Right hindlimb (tissue), 1 donor: ENCODE results near the gene ABCG2.
"Not testable (repeated sequence)": the region's sequence is repeated elsewhere in the genome, so short reads cannot be mapped to it uniquely, and the experiment has no call there.

ENCODE experiments used
- DNase-seq: peaks from one replicate; pipeline ENCODE4 v3.0.0-alpha.2; 2018

ABCG2 gene

DNA sequence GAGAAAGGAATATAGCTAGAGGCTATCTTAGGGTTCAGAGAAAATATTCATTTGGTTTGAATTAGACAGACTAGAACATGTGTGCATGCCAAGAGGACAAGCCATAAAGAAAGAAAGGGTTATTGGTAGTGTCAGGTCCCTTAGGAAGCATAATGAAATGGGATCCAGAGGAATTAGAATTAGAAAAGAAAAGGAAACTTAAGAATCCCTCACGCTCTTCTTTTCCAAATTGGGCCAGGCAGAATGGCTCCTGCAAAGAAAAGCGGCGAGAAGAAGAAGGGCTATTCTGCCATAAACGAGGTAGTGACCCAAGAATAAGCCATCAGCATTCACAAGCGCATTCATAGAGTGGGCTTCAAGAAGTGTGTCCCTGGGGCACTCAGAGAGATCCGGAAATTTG, 4.9 kb upstream of the ABCG2 start:
- DNase-seq: peak; percentile 38

DNA sequence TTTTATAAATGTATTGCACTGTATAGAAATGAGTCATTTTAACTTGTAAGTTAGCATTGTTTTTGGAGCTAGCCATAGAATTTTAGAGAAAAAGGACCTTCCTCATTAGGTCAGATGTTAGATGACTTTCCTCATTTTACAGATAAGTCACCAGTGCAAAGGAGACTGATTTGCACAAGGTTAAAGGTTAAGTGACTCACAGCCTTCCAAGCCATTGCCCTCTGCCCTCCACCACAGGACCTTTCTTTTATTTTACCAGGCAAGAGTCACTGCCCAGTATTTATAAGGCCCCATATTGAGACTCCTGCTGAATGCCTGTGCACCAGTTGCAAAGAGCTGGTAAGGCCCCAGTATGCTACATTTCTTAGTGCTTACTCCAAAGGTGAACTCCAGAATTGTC, 4.2 kb upstream of the ABCG2 start:
- DNase-seq: no peak

DNA sequence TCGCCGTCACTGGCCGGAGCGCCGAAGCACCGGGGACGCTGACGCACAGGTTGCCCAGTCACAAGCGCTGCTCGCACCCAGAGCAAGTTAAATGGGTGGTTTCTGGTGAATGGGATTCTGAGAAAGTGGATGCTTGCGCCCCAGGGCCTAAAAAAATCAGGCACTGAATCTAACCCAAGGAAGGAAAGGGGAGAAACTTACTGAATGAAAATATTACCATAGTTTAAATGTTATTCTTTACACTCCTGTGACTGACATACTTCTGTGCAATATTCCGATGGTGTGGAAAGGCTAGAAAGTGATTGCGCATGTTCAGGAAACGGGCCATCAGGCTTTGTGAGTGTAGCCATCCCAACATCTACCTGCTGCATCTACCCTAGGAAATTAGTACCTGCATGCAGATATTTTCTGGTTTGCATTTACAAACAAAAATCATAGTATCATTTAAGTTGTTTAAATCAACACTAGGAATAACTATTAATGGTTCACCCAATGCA, 838 bp upstream of the ABCG2 start:
- DNase-seq: peak; percentile 35

DNA sequence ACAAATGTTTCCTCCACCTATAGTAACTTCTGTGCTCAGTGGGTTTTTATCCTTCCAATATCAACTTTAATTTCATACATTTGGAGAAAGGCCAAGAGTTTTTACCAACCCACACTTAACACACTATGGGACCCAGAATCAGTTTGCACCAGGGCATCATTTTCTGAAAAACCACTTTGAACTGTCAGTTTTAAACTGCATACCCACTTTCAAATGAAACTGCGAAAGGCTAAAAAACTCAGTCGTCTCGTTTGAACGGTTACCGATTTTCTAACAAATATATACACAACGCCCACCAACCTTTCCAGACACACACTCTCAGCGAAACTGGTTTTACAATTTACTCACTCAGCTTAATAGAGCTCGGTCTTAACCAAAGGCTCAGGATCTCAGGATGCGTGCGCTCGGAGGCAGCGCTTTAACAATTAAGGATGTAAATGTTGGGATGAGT, 376 bp downstream of the ABCG2 start:
- no peak for DNase-seq

DNA sequence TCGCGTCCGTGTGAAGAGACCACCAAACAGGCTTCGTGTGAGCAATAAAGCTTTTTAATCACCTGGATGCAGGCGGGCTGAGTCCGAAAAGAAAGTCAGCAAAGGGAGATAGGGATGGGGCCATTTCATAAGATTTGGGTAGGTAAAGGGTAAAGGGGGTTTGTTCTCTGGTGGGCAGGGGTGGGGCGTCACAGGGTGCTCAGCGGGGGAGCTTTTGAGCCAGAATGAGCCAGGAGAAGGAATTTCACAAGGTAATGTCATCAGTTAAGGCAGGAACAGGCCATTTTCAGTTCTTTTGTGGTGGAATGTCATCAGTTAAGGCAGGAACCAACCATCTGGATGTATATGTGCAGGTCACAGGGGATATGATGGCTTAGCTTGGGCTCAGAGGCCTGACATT, 6.1 kb downstream of the ABCG2 start:
- DNase-seq: not testable (repeated sequence)

DNA sequence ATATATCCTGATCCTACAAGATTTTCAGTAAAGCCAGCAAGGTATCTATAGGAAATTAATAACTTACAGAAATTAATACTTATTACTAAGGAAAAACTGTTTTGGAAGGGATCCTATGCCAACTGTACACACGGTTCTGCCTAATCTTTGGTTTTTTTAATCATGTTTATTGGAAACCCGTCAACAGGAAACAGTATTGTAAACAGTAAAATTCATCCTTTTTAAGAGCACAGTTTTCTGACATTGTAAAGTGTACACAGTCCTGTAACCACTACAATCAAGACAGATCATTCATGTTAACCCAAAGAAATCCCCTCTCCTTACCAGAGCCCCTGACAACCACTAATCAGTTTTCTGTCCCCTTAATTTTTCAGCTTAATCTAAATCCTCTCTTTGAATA, 9.9 kb downstream of the ABCG2 start:
- DNase-seq: no peak

DNA sequence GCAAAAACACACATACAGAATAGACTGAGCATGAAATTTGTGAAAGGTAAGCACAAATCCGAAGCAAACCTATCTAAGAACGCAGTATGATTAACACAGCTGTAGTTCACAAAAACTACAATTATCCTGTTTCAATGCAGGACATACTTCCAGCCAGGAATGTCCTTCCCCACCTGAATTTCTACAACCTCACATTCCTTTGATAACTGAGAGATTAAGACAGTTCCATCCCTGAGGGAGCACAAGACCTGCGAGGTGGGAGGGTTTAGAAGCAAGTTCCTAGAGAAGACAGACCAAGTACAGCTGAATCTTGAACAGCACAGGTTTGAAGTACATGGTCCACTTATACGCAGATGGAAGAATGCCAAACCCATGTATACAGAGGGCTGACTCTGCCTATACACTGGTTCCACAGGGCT, 10.6 kb downstream of the ABCG2 start:
- DNase-seq: no peak

DNA sequence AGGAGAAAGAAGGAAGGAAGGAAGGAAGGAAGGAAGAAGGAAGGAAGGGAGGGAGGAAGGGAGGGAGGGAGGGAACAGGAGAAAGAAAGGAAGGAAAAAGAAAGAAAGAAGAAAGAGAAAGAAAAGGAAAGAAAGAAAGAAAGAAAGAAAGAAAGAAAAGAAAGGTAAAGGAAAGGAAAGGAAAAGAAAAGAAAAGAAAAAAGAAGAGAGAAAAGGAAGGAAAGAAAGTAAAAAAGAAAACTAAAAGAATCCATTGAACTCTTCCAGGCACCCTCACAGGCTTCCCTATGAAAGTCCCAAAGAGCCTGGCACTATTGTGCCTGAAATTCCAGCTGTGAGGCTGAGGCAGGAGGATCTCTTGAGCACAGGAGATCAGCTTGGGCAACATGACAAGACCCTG, 11.5 kb downstream of the ABCG2 start:
- DNase-seq: no peak

DNA sequence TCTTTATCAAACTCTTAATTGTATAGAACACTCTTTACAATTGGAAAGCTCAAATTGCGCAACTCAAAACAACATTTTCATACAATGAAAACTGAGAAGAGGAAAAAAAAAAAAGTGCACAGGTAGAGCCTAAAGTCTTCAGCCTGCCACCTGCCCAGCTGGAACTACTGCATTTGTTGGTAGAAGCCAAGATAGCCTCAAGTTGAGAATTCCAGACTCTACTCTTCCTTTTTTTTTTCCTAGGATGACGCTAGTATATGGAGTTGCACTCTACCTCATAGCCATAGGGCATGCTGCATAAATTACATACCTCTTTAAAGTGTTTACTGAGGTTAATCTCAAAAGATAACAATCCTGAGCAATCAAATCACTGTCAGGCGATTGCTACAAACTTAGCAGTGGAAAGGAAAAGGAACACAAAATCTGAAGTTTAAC, 13.6 kb downstream of the ABCG2 start:
- no peak for DNase-seq

DNA sequence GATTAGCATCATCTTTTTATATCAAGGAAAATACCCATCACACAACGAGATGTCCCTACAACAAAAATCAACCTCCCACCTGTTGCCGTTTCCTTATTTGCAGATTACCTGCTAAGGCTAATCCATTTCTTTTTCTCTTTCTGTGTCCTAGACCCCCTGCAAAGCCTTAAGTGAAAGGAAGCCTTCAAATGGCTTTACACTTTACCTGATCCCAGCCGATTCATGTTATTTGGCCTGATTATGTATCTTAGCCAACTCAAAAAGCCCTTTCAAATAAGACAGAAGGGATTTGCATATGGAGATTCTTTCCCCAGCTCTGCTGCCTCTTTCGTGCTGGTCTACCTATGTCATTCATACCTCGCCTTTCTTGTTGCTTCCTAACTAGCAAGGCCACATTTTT, 14.4 kb downstream of the ABCG2 start:
- no peak for DNase-seq

DNA sequence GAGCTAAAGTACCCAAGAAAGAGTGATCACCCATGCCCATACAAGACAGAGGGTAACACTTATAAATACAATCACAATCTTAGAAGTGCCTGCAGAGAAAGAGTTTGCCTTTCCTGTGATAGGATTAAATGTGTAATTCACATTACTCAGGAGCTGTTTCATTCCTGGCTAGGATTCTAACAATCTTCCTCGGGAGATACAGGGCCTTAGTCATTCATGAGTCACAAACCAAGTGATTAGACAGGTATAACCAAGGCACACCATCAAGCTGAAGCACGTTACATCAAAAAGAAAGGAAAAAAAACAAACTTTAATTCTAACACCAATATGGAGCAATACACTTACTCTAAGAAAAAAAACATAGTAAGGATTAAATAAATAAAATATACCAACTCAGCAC, 14.9 kb downstream of the ABCG2 start:
- no peak for DNase-seq

DNA sequence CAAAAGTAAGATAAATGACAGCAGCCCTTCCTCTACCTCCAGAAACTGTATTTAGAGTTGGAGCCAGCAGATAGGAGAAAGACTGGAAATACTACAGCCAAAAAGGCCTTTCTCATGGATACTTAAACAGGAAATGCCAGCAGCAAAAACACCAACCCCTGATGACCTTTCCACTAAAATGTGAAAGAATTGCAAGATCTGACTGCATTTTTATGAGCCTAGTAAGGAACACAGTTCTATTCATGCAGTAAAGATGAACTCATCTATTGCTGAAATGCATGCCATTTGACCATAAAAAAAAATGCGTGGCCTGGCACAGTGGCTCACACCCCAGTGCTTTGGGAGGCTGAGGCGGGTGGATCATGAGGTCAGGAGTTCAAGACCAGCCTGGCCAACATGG, 19.9 kb downstream of the ABCG2 start:
- DNase-seq: no peak

DNA sequence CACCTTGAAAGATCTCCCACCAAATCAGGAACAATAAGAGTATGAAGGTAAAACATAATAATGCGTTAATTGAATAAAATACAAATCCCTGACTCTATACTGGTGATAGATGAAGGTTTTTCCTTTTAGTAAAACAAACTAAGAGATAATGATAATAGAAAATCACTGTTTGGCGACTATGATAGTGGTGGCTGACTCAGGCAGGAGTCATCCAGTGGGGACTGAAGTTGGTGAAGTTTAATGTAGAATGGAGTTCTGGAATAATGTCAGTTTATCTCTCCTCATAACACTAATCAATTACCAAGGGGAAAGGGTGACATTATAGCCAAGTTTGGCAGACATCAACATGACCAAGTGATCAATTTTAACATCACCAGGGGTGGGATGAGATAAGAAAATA, 21.3 kb downstream of the ABCG2 start:
- DNase-seq: no peak

DNA sequence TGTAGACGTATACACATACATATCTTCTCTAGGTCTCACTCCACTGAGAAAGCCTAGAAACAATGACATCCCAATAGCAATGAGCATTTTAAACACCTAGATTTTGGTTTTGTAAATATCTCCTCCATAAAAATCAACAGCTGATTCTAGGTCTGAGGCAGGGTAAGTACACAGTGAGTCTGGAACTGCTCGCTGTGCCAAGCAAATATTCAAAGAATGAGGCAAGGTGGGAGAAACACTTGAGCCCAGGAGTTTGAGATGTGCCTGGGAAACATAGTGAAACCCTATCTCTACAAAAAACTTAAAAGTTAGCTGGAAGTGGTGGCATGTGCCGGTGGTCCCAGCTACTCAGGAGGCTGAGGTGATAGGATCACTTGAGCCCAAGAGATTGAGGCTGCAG, 22.2 kb downstream of the ABCG2 start:
- DNase-seq: no peak

DNA sequence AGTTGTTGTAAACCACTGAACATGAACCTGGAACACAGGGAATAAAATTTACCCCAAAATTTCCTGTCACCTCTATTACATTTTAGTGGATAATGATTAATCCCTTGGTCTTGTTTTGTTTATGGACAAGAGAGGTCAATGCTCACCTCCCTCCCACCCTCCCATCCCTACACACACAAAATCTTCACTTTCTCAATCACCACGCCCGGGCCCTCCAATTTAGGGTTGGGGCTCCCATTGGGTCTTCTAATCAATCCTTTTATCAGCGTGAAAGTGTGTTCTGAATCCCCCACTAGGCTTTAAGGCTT, 23.1 kb downstream of the ABCG2 start:
- DNase-seq: no peak

DNA sequence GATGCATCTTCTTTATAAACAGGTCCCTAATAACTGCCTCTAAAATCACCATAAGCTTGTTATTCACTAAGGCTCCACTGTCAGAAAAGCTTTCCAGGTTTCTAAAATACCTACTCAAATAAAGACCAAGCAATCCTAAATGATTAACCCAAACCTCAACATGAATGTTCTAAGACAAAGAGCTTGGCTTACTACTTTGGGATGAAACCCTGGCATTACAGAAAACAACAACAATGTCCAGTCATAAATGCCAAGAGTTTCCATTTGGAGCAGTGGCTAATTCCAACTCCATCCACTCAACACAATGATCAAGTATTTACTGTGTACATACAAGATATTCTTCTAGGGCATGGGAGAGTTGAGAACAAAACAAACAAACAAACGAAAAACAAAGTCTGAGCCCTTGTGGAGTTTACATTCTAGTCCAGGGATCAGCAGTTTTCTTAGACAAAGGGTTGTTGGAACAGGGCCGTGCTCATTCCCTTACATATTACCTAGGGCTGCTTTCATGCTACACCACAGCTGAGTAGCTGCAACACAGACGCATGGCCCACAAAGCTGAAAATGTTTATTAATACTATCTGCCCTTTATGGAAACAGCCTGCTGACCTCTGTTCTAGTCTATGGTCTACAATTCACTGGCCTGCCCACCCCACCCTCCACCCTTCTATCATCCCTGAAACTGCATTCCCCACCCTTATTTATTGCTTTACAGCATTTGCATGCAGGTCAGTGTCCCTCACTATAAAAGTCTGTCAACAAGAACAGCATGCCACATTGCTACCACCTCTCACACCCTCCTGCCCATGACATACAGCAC, 23.7 kb downstream of the ABCG2 start:
- no peak for DNase-seq

DNA sequence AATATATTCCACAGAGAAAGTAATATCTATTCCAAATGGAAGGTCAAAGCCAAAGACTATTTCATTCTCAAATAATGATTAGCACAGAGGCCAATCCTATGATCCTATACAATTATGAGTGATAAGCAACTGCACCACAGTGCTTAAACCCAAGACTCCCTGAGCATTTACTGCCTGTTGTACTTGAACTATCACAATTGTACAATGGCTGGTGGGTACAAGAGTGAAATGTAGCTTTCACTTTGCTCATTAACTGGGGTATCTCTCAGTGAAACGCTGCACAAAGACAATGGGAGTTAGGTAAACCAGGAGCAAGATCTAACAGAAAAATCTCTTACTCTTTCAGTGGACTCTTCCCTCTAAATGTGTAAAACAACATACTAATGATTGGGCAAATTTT, 24.3 kb downstream of the ABCG2 start:
- DNase-seq: no peak

DNA sequence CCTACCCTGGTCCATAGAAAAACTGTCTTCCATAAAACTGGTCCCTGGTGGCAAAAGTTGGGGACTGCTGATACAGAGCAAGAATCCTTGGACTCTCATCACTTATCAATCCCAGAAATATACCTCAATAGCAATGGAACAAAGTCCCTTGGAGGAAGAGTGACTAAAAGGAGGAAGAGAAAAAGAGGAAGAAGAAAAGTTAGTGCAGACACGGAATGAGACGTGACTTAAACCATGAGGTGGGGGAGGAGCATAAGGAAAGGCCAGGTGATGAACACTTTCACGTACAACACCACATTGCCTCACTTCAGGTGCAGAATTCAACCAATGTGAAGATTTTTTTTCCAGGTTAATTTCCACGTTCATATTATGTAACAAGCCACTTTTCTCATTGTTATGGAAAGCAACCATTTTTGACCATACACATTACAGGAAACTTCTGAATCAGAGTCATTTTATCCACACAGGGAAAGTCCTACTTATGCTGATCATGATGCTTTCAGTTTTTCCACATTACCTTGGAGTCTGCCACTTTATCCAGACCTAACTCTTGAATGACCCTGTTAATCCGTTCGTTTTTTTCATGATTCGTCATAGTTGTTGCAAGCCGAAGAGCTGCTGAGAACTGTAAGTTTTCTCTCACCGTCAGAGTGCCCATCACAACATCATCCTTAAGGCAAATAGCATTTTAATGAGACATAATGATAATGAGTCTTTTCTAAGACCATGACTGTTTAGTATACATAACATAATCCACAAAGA, 27.7 kb downstream of the ABCG2 start:
- no peak for DNase-seq

DNA sequence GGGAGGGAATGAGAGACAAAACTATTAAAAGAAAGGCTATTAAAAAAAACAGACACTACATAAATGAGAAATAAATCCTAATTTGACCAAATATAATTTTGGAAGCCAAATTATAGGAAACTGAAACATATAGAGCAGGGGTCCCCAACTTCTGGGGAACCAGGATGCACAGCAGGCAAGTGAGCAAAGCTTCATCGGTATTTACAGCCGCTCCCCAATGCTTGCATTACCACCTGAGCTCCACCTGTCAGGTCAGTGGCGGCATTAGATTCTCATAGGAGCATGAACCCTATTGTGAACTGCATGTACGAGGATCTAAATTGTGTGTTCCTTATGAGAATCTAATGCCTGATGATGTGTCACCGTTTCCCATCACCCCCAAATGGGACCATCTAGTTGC, 28.4 kb downstream of the ABCG2 start:
- DNase-seq: no peak

DNA sequence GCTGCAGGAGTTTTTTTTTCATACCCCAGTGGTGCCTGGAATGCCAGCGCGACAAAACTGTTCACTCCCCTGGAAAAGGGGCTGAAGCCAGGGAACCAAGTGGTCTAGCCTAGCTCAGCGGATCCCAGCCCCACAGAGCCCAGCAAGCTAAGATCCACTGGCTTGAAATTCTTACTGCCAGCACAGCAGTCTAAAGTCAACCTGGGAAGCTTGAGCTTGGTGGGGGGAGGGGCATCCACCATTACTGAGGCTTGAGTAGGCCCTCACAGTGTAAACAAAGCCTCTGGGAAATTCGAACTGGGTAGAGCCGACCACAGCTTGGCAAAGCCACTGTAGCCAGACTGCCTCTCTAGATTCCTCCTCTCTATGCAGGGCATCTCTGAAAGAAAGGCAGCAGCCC, 36.2 kb downstream of the ABCG2 start:
- not testable (repeated sequence) for DNase-seq

DNA sequence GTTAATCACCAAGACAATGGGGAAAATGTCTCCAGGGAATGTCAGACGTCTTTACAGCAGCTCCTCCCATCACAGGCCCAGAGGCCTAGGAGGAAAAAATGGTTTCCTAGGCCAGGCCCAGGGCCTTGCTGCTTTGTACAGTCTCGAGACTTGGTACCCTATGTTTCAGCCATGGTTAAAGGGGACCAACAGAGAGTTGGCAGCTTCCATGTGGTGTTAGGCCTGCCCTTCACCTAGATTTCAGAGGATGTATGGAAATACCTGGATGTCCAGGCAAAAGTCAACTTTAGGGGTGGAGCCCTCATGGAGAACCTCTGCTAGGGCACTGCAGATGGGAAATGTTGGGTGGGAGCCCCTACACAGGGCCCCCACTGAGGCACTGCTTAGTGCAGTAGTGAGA, 38.5 kb downstream of the ABCG2 start:
- no peak for DNase-seq

DNA sequence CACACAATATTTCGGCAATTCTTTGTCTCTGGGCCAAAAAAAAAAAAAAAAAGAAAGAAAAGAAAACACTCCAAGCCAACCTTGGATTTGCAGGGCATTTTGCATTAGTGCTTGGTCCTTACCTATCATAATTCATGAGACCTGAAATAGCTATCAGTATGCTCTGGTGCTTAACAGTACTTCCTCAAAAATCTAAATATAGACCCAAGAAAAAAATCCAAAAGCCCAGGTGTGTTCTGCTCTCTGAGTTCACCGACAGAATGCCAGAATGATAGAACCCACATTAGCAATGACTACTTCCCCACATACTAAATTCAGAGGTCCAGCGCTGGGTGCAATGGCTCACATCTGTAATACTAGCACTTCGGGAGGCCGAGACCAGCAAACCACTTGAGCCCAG, 42.9 kb downstream of the ABCG2 start:
- no peak for DNase-seq

DNA sequence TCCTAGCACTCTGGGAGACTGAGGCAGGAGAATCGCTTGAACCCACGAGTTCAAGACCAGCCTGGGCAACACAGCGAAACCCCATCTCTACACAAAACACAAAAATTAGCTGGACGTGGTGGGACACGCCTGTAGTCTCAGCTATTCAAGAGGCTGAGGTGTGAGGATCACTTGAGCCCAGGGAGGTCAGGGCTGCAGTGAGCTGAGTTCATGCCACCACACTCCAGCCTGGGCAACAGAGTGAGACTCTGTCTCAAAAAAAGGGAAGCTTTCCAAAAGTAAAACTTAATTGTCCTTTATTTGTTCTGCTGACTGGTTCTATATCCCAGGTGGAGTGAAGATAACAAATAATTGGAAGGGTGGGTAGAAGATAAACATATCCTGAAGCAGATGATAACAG, 45.6 kb downstream of the ABCG2 start:
- no peak for DNase-seq

DNA sequence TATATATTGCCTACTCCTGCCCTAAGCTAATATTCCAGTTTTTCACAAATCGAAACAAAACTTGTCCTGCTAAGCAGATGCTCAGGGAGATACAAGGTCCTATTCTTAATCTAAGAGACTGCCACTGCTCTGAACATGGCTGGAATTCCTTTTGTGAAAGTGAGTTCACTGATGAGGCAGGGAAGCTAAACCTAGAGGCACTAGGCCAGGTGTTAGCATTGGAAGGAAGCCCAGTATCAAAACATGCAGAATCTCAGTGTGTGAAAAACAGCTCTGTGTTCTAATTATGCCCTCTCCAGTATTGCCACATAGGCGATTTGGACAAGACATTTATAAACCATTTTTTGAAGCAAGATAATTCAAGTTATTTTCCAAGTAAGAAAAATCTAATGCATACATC, 47.6 kb downstream of the ABCG2 start:
- no peak for DNase-seq
